Liver (tissue), 3 donors: ENCODE data around the gene ACADSB.

Source experiments
- ATF3 ChIP-seq: IDR thresholded peaks from 2 replicates; pipeline ENCODE4 v1.6.1; 2016; ENCODE audit warnings: antibody characterized with exemption
- CTCF ChIP-seq: fragments of 150-350 bp; IDR thresholded peaks from 2 replicates; pipeline ENCODE4 v1.5.1; 2017; ENCODE audit warnings: improper control_type of control experiment, low read depth, low read length; ENCODE audit not compliant: missing input control
- EGR1 ChIP-seq, 2 donors: IDR thresholded peaks; 2 replicates each; pipeline ENCODE4 v1.6.1; 2016 to 2018; ENCODE audit warnings: antibody characterized with exemption in 2 of 2, low read depth in 2 of 2
- FOXA1 ChIP-seq: IDR thresholded peaks from 2 replicates; pipeline ENCODE4 v1.6.1; 2016; ENCODE audit warnings: antibody characterized with exemption
- GABPA ChIP-seq, 2 donors: IDR thresholded peaks in 1 of 2; conservative IDR thresholded peaks in 1 of 2; 2 replicates each; pipeline ENCODE4 v1.6.1; 2016; ENCODE audit warnings: antibody characterized with exemption in 2 of 2, mild to moderate bottlenecking in 1 of 2, moderate library complexity in 1 of 2
- HNF4A ChIP-seq, 2 donors: conservative IDR thresholded peaks; 2 replicates each; pipeline ENCODE4 v1.6.1; 2016; ENCODE audit warnings: antibody characterized with exemption in 2 of 2, mild to moderate bottlenecking in 2 of 2
- JUND ChIP-seq, 2 donors: IDR thresholded peaks; 2 replicates each; pipeline ENCODE4 v1.6.1; 2016; ENCODE audit warnings: antibody characterized with exemption in 2 of 2
- MAX ChIP-seq: IDR thresholded peaks from 2 replicates; pipeline ENCODE4 v1.6.1; 2016; ENCODE audit warnings: antibody characterized with exemption
- RAD21 ChIP-seq, 2 donors: IDR thresholded peaks; 2 replicates each; pipeline ENCODE4 v1.6.1; 2016; ENCODE audit warnings: antibody characterized with exemption in 2 of 2, mild to moderate bottlenecking in 2 of 2
- REST ChIP-seq: IDR thresholded peaks from 2 replicates; pipeline ENCODE4 v1.6.1; 2016; ENCODE audit warnings: antibody characterized with exemption, mild to moderate bottlenecking
- SP1 ChIP-seq: IDR thresholded peaks from 2 replicates; pipeline ENCODE4 v1.6.1; 2018; ENCODE audit warnings: antibody characterized with exemption, mild to moderate bottlenecking
- TAF1 ChIP-seq: conservative IDR thresholded peaks from 2 replicates; pipeline ENCODE4 v1.6.1; 2016; ENCODE audit warnings: antibody characterized with exemption, mild to moderate bottlenecking
- YY1 ChIP-seq: IDR thresholded peaks from 2 replicates; pipeline ENCODE4 v1.6.1; 2016; ENCODE audit warnings: antibody characterized with exemption, mild to moderate bottlenecking
- donor health status: healthy.
- donor health status: healthy.

- TF ChIP-seq CTCF (no peak), HNF4A (conservative IDR thresholded peaks at IDR 0.05) (no peak), YY1 (no peak), MAX (no peak), GABPA (IDR thresholded peaks at IDR 0.05 in 1 of 2, conservative IDR thresholded peaks at IDR 0.05 in 1 of 2) (no peak), TAF1 (no peak), EGR1 (IDR thresholded peaks at IDR 0.05; ENCODE audit: low read depth in 2 of 2) (no peak), REST (no peak), JUND (IDR thresholded peaks at IDR 0.05) (no peak), RAD21 (IDR thresholded peaks at IDR 0.05) (no peak), SP1 (no peak), ATF3 (no peak), FOXA1 (no peak)
These were observed 88.2 kb downstream of the ACADSB start for GRCh38 chr10:123097039-123097438.
